Muscle layer of duodenum (tissue), 2 donors: ENCODE data around the gene SPTBN4.

Experiments used
- H3K27ac ChIP-seq: one replicate; pipeline ENCODE4 v1.7.0; 2013; ENCODE audit warnings: mild to moderate bottlenecking, low read length
- H3K27me3 ChIP-seq: one replicate; pipeline ENCODE4 v1.7.0; 2013; ENCODE audit warnings: low read depth, mild to moderate bottlenecking, control low read depth, low read length
- H3K36me3 ChIP-seq, 2 donors: one replicate each; pipeline ENCODE4 v1.7.0; 2013; ENCODE audit warnings: low read length in 2 of 2, control low read depth in 1 of 2, mild to moderate bottlenecking in 1 of 2; ENCODE audit not compliant: insufficient read depth in 2 of 2, control insufficient read depth in 1 of 2
- H3K4me1 ChIP-seq, 2 donors: one replicate each; pipeline ENCODE4 v1.7.0; 2013; ENCODE audit warnings: low read length in 2 of 2, mild to moderate bottlenecking in 2 of 2, control low read depth in 1 of 2, moderate library complexity in 1 of 2; ENCODE audit not compliant: insufficient read depth in 2 of 2, control insufficient read depth in 1 of 2
- H3K4me3 ChIP-seq, 2 donors: one replicate each; pipeline ENCODE4 v1.7.0; 2013; ENCODE audit warnings: low read length in 2 of 2, low read depth in 1 of 2, mild to moderate bottlenecking in 1 of 2
- H3K9me3 ChIP-seq, 2 donors: one replicate each; pipeline ENCODE4 v1.7.0; 2013; ENCODE audit warnings: low read length in 2 of 2, control low read depth in 1 of 2, mild to moderate bottlenecking in 1 of 2; ENCODE audit not compliant: control insufficient read depth in 1 of 2
- donor health status: healthy.

The SPTBN4 gene

DNA sequence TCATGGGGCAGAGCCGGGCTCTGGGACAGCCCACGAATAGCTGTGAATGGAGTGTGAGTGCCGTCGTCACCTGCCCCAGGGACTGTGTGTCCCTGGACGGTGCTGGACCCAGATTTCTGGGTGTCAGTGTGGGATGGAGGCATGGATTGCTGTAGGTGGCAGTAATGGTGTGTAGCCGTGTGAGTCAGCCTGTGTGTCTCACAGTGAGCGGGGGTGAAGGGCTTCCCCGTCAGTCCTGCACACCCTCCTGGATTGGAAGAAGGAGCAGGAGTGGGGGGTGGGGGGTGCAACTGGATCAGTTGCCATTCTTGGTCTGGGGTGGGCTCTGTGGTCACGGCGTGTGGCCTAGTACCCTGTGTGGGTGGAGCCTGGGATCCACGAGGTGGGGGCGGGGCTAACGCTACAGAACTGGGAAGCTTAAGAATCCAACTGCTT is 127.9 kb downstream of the SPTBN4 start:
- H3K36me3 ChIP-seq = no peaks in the 10 kb centered on the region
- H3K4me3 ChIP-seq = no peak overlapping the region
- no peaks in the 10 kb centered on the region for H3K9me3 ChIP-seq
- peaks cover 19% of the 10 kb centered on the region for H3K27me3 ChIP-seq
- H3K4me1 ChIP-seq = peaks cover 0 to 13% of the 10 kb centered on the region in 2 donors
- no peak overlapping the region for H3K27ac ChIP-seq

DNA sequence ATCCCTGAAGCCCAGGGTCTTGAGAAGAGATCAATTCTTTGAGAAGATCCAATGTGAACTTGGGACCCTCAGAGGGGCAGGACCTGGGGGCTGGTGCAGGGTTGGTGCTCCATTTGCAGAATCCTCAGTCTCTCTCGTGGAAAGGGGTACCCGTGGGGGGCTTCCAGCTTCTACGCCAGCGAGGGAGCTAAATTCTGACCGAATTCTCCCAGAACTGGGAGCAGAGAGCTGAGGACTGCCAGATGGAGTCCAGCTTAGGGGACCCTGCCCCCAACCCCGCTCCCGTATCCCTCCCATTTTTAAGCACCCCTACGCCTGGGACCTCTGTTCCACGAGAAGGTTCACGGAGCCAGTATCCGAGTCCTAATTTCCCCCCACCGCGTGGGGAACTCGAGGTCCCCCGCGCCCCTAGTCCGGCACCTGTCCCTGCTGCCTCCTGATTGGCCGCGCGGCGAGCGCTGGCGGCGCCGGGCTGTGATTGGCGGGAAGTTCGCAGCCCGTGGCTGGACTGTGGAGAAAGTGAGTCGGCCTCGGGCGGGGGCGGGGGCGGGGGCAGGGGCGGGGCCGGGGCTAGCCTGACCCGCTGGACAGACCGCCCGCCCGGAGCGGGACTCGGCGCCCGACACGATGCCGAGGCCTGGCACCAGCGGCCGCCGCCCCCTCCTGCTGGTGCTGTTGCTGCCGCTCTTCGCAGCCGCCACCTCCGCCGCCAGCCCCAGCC is 130.0 kb downstream of the SPTBN4 start:
- Histone ChIP-seq H3K4me1 (peaks cover 0 to 29% of the 10 kb centered on the region in 2 donors), H3K9me3 (no peaks in the 10 kb centered on the region), H3K36me3 (no peaks in the 10 kb centered on the region), H3K27me3 (peaks cover 24% of the 10 kb centered on the region), H3K4me3 (peak overlapping the region in 1 of 2 donors; percentile 42), H3K27ac (no peak overlapping the region)

DNA sequence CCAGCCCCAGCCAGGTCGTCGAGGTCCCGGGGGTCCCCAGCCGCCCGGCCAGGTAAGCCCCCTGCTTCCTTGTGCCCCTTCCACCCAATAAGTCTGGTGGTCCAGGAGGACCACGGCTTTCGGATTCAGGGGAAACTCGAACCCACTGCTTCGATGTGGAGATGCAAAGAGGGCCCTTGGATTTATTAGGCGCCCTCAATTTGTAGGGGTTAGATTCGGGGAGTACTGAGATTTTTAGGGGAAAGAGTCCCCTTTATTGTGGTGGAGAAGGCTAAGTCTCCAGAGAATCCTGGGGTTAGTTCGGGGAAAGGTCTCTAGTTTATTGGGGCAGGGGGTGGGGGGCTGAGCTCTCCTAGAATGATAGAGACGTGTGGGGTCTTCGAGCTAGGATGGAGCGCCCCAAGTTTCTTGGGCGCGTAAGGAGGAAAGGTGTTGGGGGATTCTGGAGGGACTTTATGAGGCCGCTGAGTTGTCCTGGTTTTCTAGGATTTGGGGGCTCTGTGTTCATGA is 130.6 kb downstream of the SPTBN4 start:
- no peaks in the 10 kb centered on the region for H3K36me3 ChIP-seq
- peak overlapping the region in 1 of 2 donors; percentile 42 for H3K4me3 ChIP-seq
- peaks cover 0 to 35% of the 10 kb centered on the region in 2 donors for H3K4me1 ChIP-seq
- peaks cover 24% of the 10 kb centered on the region for H3K27me3 ChIP-seq
- H3K9me3 ChIP-seq = no peaks in the 10 kb centered on the region
- H3K27ac ChIP-seq = no peak overlapping the region

DNA sequence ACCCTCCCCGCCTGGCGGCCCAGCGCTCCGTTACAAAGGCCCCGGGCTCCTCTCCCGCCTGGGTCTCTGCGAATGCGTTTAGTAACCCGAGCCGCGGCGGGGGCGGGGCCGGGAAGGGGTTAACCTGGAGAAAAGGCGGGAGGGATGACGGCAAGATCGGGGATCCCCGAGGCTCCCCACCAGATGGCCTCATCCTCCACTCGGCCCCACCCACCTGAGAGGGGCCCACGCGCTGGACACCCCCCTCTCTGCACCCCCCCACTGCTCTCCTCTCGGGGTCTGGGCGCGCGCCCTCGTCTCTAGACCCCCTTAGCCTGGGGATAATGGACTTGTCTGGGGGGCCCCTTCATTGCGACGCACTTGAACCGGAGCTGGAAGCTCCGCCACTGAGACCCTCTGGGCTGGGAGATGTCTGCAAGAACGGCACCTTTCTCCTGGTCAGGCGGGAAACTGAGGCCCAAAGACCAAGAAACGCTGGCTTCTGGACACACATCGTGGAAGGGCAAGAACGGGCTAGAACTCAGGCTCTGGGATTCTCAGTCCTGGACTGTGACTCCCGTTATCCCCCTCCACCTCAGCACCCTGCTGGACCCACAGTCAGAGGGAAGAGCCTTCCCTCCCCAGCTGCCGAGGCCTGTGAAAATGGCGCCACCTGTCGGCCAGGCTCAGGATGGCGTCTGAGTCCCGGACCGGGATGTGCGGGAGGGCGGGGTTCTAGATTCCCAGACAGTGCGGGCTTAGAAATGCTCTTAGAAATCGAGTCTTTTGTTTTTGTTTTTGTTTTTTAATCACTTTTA is 131.5 kb downstream of the SPTBN4 start:
- Histone ChIP-seq H3K9me3 (no peaks in the 10 kb centered on the region), H3K4me3 (peak overlapping the region in 1 of 2 donors; percentile 54), H3K4me1 (peaks cover 8 to 41% of the 10 kb centered on the region in 2 donors), H3K36me3 (no peaks in the 10 kb centered on the region), H3K27me3 (peaks cover 24% of the 10 kb centered on the region), H3K27ac (no peak overlapping the region)

DNA sequence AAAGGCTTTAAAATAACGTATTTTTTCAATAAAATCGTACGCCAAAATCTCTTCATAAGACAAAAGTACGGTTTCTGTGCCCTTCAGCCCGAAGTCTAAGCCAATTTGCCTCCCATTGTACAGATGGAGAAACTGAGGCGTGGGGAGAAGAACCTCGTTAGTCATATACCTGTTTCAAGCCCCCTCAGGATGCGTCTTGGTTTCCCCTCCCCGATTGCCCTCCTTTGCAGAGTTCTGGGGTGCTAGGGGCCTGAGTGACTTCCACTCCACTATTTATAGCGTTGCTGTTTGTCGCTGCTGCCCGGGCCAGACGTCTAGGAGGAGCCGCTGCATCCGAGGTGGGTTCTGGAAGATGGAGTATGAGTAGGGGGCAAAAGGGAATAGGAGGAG is 132.1 kb downstream of the SPTBN4 start:
- Histone ChIP-seq H3K27me3 (peaks cover 24% of the 10 kb centered on the region), H3K27ac (no peak overlapping the region), H3K4me3 (peak overlapping the region in 1 of 2 donors; percentile 54), H3K4me1 (peaks cover 10 to 47% of the 10 kb centered on the region in 2 donors), H3K9me3 (no peaks in the 10 kb centered on the region), H3K36me3 (no peaks in the 10 kb centered on the region)

DNA sequence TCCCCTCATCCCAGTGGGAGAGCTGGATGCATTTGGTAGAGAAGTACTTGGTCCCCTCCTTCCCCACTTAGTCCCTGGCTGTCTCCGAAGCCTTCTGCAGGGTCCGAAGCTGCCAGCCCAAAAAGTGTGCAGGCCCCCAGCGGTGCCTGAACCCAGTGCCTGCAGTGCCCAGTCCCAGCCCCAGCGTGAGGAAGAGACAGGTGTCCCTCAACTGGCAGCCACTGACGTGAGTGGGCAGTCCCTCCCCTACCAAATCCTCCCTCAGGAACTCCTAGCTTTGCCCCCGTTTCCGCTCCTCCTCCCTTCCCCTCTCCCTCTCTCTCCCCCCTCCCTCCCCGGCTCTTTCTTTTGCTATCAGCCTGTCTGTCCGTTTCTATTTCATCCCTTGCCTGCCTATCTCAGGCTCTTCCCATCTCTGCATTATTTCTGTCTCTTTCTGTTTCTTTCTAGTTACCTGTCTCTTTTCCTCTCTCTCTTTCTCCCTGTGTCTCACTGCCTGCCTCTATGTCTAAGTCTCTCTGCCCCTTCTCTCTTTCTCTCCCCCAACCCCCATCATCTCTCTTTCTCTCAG is 132.6 kb downstream of the SPTBN4 start:
- H3K4me3 ChIP-seq = peak overlapping the region in 1 of 2 donors; percentile 54

DNA sequence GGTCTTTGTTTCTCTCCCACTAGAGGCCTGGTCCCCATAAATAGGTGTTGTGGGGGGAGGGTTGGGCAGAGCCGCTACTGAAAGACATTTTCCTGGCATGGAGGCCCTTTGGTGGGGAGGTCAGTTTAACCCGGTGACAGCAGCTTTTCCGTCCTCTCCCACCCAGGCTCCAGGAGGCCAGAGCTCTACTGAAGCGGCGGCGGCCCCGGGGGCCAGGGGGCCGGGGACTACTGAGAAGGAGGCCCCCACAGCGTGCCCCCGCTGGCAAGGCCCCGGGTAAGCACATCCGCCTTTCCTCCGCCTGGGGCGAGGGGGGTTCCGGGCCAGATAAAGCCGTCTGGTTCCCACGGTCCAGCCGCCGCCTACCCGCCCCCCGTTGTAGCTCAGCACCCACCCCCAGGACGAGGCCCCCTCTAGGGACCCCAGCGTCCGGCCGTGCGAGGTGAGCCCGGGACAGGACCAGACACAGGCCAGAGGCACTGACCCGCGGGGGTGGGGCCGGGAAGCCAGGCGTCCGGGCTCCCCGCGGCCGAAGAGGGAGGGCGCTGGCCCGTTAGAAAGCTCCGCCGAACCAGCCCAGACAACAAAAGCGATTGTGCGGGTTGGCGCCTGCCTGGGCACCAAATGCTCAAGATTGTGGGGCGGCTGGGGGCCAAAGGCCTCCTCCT is 133.2 kb downstream of the SPTBN4 start:
- Histone ChIP-seq H3K4me3 (peak overlapping the region in 1 of 2 donors; percentile 54), H3K4me1 (peaks cover 13 to 58% of the 10 kb centered on the region in 2 donors), H3K27ac (no peak overlapping the region), H3K36me3 (no peaks in the 10 kb centered on the region), H3K27me3 (peaks cover 24% of the 10 kb centered on the region), H3K9me3 (no peaks in the 10 kb centered on the region)

More for the DNA sequence above, 132.6 kb downstream of the SPTBN4 start:
- peaks cover 10 to 52% of the 10 kb centered on the region in 2 donors for H3K4me1 ChIP-seq
- no peak overlapping the region for H3K27ac ChIP-seq
- H3K27me3 ChIP-seq = peaks cover 24% of the 10 kb centered on the region
- H3K9me3 ChIP-seq = no peaks in the 10 kb centered on the region
- no peaks in the 10 kb centered on the region for H3K36me3 ChIP-seq

DNA sequence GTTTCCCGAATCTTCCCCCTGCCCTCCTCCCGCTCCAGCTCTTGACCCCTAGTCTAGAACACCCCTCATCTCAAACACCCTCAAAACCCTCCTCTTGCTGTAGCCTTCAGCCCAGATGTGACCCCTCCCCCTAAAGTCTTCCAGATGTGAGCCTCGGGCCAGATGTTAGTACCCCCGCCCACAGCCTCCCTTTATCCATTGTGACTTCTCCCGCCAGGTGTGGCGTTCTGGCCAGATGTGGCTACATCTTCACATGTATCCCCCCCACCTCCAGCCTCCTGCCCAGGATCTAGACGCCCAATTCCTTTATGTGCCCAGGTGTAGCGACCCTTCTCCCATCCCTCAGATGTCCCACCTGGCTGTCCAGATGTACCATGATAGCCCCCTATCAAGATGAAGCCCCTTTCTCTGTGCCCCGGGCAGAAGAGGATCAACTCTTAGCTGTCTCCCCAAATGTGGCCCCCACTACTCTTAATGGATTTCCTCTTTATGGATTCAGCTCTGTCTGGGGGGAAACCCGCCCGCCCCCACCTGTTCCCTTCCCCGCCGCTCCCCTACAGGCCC is 133.9 kb downstream of the SPTBN4 start:
- Histone ChIP-seq H3K4me1 (peaks cover 13 to 64% of the 10 kb centered on the region in 2 donors), H3K4me3 (peak overlapping the region in 1 of 2 donors; percentile 54)

DNA sequence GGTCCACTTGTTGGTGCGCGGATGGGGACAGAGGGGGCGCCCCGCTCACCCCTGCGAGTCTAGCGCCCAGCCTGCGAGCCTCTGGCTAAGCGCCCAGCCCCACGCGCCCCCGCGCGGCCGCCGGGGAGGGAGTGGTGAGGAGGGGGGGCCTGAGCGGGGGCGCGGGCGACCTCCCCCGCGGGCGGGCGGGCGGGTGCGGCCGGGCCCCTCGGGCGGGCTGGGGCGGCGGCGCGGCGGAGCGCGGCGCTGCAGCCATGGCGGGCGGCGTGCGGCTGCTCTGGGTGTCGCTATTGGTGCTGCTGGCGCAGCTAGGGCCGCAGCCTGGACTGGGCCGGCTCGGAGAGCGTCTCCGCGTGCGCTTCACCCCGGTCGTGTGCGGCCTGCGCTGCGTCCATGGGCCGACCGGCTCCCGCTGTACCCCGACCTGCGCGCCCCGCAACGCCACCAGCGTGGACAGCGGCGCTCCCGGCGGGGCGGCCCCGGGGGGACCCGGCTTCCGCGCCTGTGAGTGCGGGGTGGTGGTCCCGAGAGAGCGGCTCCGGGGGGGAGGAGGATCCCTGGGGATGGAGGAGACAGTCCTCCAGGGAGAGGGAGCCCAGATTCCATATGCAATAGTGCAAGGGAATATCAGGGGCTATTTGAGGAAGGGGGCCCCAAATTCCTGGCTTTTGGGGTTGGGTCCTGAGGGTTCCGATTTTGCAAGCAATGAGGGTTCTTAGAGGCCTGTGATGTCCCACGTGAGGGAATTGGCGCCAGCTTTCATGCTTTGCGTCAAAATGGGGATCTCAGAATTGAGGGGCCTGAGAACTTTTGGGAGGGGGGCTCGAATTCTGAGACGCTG is 134.6 kb downstream of the SPTBN4 start, which contains the start of gene LTBP4:
TSS of gene LTBP4 (plus strand) at position 236 of the 841 bp plus-strand sequence. CDS start at position 255, 19 bp downstream.
- H3K27me3 ChIP-seq = peaks cover 24% of the 10 kb centered on the region
- peak within 1 kb of the TSS; percentile 60 to 69 for H3K4me3 ChIP-seq
- H3K9me3 ChIP-seq = no peaks in the 10 kb centered on the region
- no peak within 1 kb of the TSS for H3K27ac ChIP-seq
- H3K36me3 ChIP-seq = no peaks in the 10 kb centered on the region
- peaks cover 13 to 71% of the 10 kb centered on the region in 2 donors for H3K4me1 ChIP-seq

More for the DNA sequence above, 133.9 kb downstream of the SPTBN4 start:
- H3K27ac ChIP-seq = no peak overlapping the region
- peaks cover 24% of the 10 kb centered on the region for H3K27me3 ChIP-seq
- no peaks in the 10 kb centered on the region for H3K9me3 ChIP-seq
- no peaks in the 10 kb centered on the region for H3K36me3 ChIP-seq

DNA sequence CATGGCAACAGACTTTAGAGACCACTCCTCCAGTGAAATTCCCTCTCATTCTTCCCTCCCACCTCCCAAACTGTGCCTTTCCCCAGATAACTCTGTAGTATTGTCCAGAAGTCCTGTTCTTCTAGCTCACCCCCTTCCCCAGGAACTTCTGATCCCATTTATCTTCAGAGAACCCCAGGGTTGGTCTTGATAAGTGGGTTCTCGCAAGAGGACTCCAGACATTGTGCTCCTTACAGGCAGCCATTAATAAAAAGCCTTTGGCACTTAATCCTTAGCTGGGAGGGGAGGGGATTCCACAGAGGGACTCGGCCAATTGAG is 136.2 kb downstream of the SPTBN4 start:
- Histone ChIP-seq H3K27ac (peak overlapping the region; percentile 90), H3K9me3 (no peaks in the 10 kb centered on the region), H3K36me3 (no peaks in the 10 kb centered on the region), H3K4me1 (peaks cover 13 to 71% of the 10 kb centered on the region in 2 donors), H3K27me3 (peaks cover 15% of the 10 kb centered on the region), H3K4me3 (peak overlapping the region; percentile 53 to 69)
